GM20000 (cell line): ENCODE data around the gene FDX1.

Source experiments
- DNase-seq: peaks from one replicate; pipeline ENCODE4 v3.0.0; 2012; ENCODE audit warnings: low spot score
- TF ChIP-seq, protein P1 (sequence below): IDR thresholded peaks from 2 replicates; pipeline ENCODE4 v1.5.1; 2012; ENCODE audit warnings: mild to moderate bottlenecking, control low read depth; ENCODE audit errors: extremely low read depth, missing control alignments

FDX1 gene

DNA sequence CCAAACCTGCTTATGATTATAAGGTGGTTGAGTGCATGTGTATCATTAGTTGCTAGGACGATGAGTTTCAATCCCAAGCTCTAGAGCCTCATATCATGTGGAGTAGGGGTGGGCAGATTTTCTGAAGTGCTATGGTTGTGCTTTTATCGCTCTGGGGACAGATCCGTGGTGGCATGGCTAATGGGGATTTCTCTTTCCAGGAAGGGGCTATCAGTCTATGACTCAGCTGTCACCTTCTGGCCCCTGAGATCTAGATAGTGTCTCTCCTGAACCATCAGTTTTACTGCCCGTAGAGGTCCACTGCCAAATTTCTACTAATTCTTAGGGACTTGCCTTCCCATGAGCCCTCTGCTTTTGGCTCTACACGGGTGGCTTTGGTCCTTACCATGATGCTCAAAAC is 51.8 kb downstream of the FDX1 start:
- no peak for DNase-seq
- TF ChIP-seq, protein P1, sequence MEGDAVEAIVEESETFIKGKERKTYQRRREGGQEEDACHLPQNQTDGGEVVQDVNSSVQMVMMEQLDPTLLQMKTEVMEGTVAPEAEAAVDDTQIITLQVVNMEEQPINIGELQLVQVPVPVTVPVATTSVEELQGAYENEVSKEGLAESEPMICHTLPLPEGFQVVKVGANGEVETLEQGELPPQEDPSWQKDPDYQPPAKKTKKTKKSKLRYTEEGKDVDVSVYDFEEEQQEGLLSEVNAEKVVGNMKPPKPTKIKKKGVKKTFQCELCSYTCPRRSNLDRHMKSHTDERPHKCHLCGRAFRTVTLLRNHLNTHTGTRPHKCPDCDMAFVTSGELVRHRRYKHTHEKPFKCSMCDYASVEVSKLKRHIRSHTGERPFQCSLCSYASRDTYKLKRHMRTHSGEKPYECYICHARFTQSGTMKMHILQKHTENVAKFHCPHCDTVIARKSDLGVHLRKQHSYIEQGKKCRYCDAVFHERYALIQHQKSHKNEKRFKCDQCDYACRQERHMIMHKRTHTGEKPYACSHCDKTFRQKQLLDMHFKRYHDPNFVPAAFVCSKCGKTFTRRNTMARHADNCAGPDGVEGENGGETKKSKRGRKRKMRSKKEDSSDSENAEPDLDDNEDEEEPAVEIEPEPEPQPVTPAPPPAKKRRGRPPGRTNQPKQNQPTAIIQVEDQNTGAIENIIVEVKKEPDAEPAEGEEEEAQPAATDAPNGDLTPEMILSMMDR: no peak

DNA sequence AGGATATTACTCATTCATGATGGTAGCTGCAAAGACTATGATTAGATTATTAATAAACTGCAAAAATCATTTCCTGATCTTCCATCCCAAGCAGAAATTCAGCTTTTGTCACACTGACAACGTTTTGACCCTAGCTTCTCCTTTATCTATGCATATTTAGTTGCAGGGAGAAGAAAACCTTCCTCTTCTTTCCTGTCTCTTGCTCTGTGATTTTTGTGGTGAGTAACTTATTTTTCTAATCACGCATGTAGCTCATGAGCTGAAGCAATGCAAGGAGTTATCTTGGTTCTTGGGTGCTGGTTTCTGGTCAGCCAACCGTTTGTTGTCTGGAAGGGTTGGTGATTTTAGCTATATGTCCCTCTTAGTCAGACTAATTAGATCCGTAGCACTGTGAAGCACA is 56.4 kb downstream of the FDX1 start:
- TF ChIP-seq, protein P1: no peak
- no peak for DNase-seq

DNA sequence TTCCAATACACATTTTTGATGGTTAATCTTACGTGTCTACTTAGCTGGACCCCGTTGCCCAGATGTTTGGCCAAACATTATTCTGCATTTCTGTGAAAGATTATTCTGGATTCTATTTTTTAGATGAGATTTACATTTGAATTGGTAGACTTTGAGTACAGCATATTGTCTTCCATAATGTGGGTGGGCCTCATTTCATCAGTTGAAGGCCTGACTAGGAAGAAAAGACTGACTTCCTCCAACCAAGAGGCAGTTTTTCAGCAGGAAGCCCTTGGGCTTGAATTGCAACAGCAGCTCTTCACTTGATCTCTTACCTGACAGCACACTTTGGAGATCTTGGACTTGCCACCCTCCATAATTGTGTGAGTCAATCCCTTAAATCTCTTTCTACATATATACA is 58.7 kb downstream of the FDX1 start:
- DNase-seq: no peak
- TF ChIP-seq, protein P1: no peak

DNA sequence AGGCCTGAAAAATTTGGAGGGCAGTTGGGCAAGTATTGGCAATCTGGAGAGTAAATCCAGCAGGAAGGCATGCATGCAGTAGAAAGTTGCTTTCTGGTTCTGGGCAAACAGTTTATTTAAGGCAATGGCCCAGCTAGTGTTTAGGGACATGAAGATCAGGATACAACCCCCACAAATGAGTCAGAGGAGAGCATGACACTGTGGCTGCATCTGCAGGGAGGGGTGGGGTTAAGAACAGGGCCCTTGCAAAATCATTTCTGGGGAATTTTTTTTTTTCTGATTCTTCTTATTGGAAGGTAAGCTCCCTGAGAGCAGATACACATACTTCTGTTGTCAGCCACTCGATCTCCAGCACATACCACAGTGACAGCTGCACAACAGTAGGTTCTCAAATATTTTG is 61.1 kb downstream of the FDX1 start:
- TF ChIP-seq, protein P1: no peak
- no peak for DNase-seq

DNA sequence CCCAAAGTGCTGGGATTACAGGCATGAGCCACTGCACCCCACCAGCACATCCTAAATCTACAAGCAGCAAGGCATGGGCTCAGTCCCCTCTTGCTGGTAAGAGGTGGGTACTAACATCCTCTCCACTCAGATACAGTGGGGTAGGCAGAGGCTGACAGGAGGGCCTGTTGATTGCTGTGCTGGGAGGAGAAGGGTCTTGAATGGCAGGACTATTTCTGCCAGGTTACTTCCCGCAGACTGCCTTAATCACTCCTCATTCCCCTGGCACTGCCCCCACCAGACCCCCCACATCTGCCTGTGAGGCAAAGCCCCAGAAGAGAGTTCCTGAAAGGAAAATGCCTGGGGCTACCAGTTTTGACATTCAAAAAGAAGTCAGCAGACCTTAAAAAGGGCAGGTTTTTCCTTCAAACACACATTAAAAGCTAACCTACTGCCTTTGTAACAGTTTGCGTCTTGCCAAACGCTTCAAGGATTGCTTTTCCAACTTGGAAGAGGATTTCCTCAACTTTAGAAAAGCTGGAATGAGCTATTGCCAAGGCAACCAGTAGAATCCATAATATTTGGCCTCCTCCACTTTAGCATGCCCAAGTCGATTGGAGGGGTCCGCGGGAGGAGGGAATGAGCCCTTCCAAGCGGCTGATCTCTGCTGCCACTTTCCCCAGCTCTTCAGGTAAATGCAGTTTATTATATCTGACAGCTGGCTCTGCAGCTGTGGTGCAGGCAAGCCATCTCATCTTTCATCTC is 62.0 kb downstream of the FDX1 start:
- DNase-seq: no peak
- TF ChIP-seq, protein P1: no peak

DNA sequence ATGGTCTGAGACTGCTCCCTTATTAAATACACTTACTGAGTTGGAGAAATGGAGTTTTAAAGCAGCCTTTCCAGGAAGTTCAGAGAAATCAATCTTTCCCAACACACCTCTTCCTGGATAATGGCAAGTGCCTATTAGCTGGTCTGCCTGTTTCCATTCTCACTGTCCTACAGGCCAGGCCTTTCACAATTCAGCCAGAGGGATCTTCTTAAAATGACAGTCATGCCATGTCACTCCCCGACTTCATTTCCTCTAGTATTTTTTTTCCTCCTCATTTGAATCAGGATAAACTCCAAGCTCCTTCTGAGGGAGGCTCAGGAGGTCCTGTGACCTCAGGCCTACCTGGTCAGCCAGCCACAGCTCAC is 62.6 kb downstream of the FDX1 start:
- no peak for DNase-seq

DNA sequence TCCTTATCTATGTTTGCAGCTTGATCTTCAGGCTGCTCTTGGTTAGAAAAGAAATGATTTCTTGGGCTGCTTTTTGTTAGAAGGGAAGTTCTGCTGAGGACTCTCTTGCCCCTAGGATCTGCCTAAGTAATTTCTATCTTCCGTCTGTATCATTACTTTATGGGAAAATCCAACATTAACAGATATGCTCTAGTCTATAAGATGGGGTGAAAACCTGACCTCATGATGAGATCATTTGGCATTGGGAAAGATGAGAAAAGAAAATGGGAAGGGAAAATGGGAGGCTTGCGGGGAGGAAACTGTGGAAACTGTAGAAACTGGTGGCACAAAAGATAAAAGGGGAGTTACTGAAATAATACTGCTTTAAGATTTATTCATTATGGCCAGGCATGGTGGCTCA is 63.6 kb downstream of the FDX1 start:
- no peak for DNase-seq
- TF ChIP-seq, protein P1: no peak

More for the DNA sequence above, 62.6 kb downstream of the FDX1 start:
- TF ChIP-seq, protein P1: no peak
